HCT116 (cell line): ENCODE data around the gene RSAD1. TPM values are rescaled to one million over a fixed set of nuclear protein-coding genes. Genes with fewer than 3 reads are reported as not detected.

Experiments used
- ATAC-seq: fragments of 200-7000 bp; cut with Tn5 transposase; 2 replicates; pipeline ENCODE4 v1.9.1; 2020; ENCODE audit warnings: mild to moderate bottlenecking, moderate library complexity
- BruUV-seq: library from RNA; stranded (reverse); fragments of 400-500 nt; replicated peaks from 2 replicates; lab custom pipeline; 2021; lab: Mats Ljungman, UMichigan
- CTCF ChIA-PET: fragments of 300-600 bp; sonication (Branson Sonifier 250); formaldehyde crosslinking; loops from one replicate; lab custom pipeline; 2021; ENCODE audit warnings: antibody characterized with exemption; lab: Charles Lee
- POLR2A ChIA-PET: fragments of 300-600, 350-600 bp; sonication (Branson Sonifier 250); formaldehyde crosslinking; loops from one replicate; lab custom pipeline; 2021; ENCODE audit warnings: antibody characterized with exemption; lab: Charles Lee
- RAD21 ChIA-PET, 2 experiments: fragments of 300-600 bp; sonication (Branson Sonifier 250); formaldehyde crosslinking; loops; one replicate each; lab custom pipeline; 2023; ENCODE audit warnings: low total read pairs in 2 of 2; ENCODE audit not compliant: uncharacterized antibody in 2 of 2, unreplicated experiment in 2 of 2, low non-redundant PET in 1 of 2; lab: Charles Lee
- DNase-seq: peaks from one replicate; pipeline ENCODE4 v3.0.0-alpha.2; 2010; ENCODE audit warnings: low read depth, low spot score
- H2AFZ ChIP-seq: fragments of 200-600 bp; shearing (Covaris generic), sonication (generic); 2 replicates; pipeline ENCODE4 v1.6.1; 2017; ENCODE audit warnings: low read depth, mixed run types, mixed read lengths, antibody characterized with exemption, low read length; ENCODE audit not compliant: poor library complexity, severe bottlenecking
- H3K27ac ChIP-seq: 2 replicates; pipeline ENCODE4 v1.5.1; 2012; ENCODE audit warnings: low read depth, low read length
- H3K27me3 ChIP-seq: fragments of 200-600 bp; sonication (generic); 2 replicates; pipeline ENCODE4 v1.6.1; 2016; ENCODE audit warnings: mixed run types, low read length, mixed read lengths; ENCODE audit not compliant: insufficient read depth
- H3K36me3 ChIP-seq, 2 experiments: fragments of 200-500 bp in 1 of 2; fragments of 200-600 bp in 1 of 2; sonication (Bioruptor generic) in 1 of 2; sonication (generic) in 1 of 2; 2 replicates each; pipeline versions ENCODE4 v1.5.1 to v1.6.1; 2014 to 2016; ENCODE audit warnings: low read length in 2 of 2, inconsistent platforms in 1 of 2, mixed read lengths in 1 of 2, mixed run types in 1 of 2; ENCODE audit not compliant: insufficient read depth in 2 of 2, control insufficient read depth in 1 of 2
- H3K4me1 ChIP-seq, 2 experiments: fragments of 200-600 bp in 1 of 2; sonication (generic) in 1 of 2; 2 replicates each; pipeline versions ENCODE4 v1.5.1 to v1.6.1; 2012 to 2017; ENCODE audit warnings: low read length in 2 of 2, inconsistent platforms in 1 of 2, mild to moderate bottlenecking in 1 of 2, mixed read lengths in 1 of 2, mixed run types in 1 of 2, moderate library complexity in 1 of 2; ENCODE audit not compliant: insufficient read depth in 2 of 2, control insufficient read depth in 1 of 2
- H3K4me2 ChIP-seq: fragments of 200-600 bp; sonication (generic); 2 replicates; pipeline ENCODE4 v1.6.1; 2017; ENCODE audit warnings: mixed run types, low read length, mixed read lengths
- H3K4me3 ChIP-seq, 2 experiments: fragments of 200-600 bp in 1 of 2; sonication (generic) in 1 of 2; replicated peaks in 1 of 2; 2 replicates each; pipeline ENCODE4 v1.5.1; 2011 to 2016; ENCODE audit warnings: low read length in 2 of 2, control low read depth in 1 of 2, low read depth in 1 of 2, mild to moderate bottlenecking in 1 of 2, mixed read lengths in 1 of 2, mixed run types in 1 of 2
- H3K79me2 ChIP-seq: fragments of 200-600 bp; sonication (generic); 2 replicates; pipeline ENCODE4 v1.6.1; 2017; ENCODE audit warnings: mild to moderate bottlenecking, mixed run types, low read length, moderate library complexity, mixed read lengths; ENCODE audit not compliant: insufficient read depth
- H3K9ac ChIP-seq: fragments of 200-600 bp; sonication (generic); 2 replicates; pipeline ENCODE4 v1.6.1; 2016; ENCODE audit warnings: low read length, mixed read lengths
- H3K9me2 ChIP-seq: fragments of 200-600 bp; sonication (generic), shearing (Covaris generic); 2 replicates; pipeline ENCODE4 v1.6.1; 2017; ENCODE audit warnings: mixed run types, mild to moderate bottlenecking, moderate library complexity; ENCODE audit not compliant: insufficient read depth
- H3K9me3 ChIP-seq, 2 experiments: fragments of 200-500 bp in 1 of 2; fragments of 200-600 bp in 1 of 2; sonication (Bioruptor generic) in 1 of 2; sonication (generic) in 1 of 2; 2 replicates each; pipeline ENCODE4 v1.6.1; 2014 to 2017; ENCODE audit warnings: low read length in 2 of 2, mixed read lengths in 2 of 2, inconsistent platforms in 1 of 2, low read depth in 1 of 2, mild to moderate bottlenecking in 1 of 2, mixed run types in 1 of 2, moderate library complexity in 1 of 2; ENCODE audit not compliant: control insufficient read depth in 1 of 2, insufficient read depth in 1 of 2
- H4K20me1 ChIP-seq: fragments of 200-600 bp; sonication (generic), shearing (Covaris generic); 2 replicates; pipeline ENCODE4 v1.6.1; 2017; ENCODE audit warnings: mixed run types, mild to moderate bottlenecking, moderate library complexity; ENCODE audit not compliant: insufficient read depth
- CBX3 ChIP-seq: IDR thresholded peaks from 2 replicates; pipeline ENCODE4 v1.6.1; 2012; ENCODE audit warnings: low read depth
- CEBPB ChIP-seq: IDR thresholded peaks from 2 replicates; pipeline ENCODE4 v1.6.1; 2012; ENCODE audit warnings: low read depth
- CTCF ChIP-seq, 3 experiments: fragments of 200-600 bp in 1 of 3; sonication (generic) in 1 of 3; IDR thresholded peaks in 2 of 3; conservative IDR thresholded peaks in 1 of 3; 2 replicates each; pipeline ENCODE4 v1.5.1; 2012 to 2017; ENCODE audit warnings: low read depth in 2 of 3, low read length in 2 of 3, antibody characterized with exemption in 1 of 3, borderline replicate concordance in 1 of 3, control low read depth in 1 of 3, mild to moderate bottlenecking in 1 of 3, mixed read lengths in 1 of 3, mixed run types in 1 of 3, moderate library complexity in 1 of 3; ENCODE audit not compliant: insufficient read depth in 1 of 3
- EGR1 ChIP-seq: IDR thresholded peaks from 2 replicates; pipeline ENCODE4 v1.6.1; 2012; ENCODE audit warnings: low read depth
- ELF1 ChIP-seq: IDR thresholded peaks from 2 replicates; pipeline ENCODE4 v1.6.1; 2012; ENCODE audit warnings: low read depth, borderline replicate concordance
- EZH2 ChIP-seq: fragments of 200-600 bp; sonication (generic); IDR thresholded peaks from 2 replicates; pipeline ENCODE4 v1.6.1; 2017; ENCODE audit warnings: antibody characterized with exemption, mixed run types
- EZH2phosphoT487 ChIP-seq: fragments of 200-600 bp; IDR thresholded peaks from 2 replicates; pipeline ENCODE4 v1.6.1; 2018; ENCODE audit warnings: antibody characterized with exemption, borderline replicate concordance
- FOSL1 ChIP-seq: IDR thresholded peaks from 2 replicates; pipeline ENCODE4 v1.6.1; 2012; ENCODE audit warnings: low read depth
- JUND ChIP-seq: IDR thresholded peaks from 2 replicates; pipeline ENCODE4 v1.6.1; 2012
- MAX ChIP-seq: IDR thresholded peaks from 2 replicates; pipeline ENCODE4 v1.6.1; 2012
- POLR2A ChIP-seq: IDR thresholded peaks from 2 replicates; pipeline ENCODE4 v1.7.0; 2011; ENCODE audit warnings: borderline replicate concordance; ENCODE audit not compliant: insufficient read depth, insufficient read length; ENCODE audit errors: extremely low read depth
- POLR2AphosphoS5 ChIP-seq: IDR thresholded peaks from 2 replicates; pipeline ENCODE4 v1.6.1; 2011; ENCODE audit warnings: mild to moderate bottlenecking, low read depth, low read length, moderate library complexity
- RAD21 ChIP-seq: IDR thresholded peaks from 2 replicates; pipeline ENCODE4 v1.6.1; 2012; ENCODE audit warnings: low read depth, mild to moderate bottlenecking
- REST ChIP-seq: IDR thresholded peaks from 2 replicates; pipeline ENCODE4 v1.6.1; 2012; ENCODE audit warnings: low read depth
- SIN3A ChIP-seq: IDR thresholded peaks from 2 replicates; pipeline ENCODE4 v1.6.1; 2012; ENCODE audit warnings: low read depth
- SP1 ChIP-seq: IDR thresholded peaks from 2 replicates; pipeline ENCODE4 v1.6.1; 2012; ENCODE audit warnings: low read depth
- SRF ChIP-seq: IDR thresholded peaks from 2 replicates; pipeline ENCODE4 v1.6.1; 2012; ENCODE audit warnings: low read depth
- YY1 ChIP-seq: IDR thresholded peaks from 2 replicates; pipeline ENCODE4 v1.6.1; 2011; ENCODE audit warnings: low read length, low read depth, moderate library complexity, mild to moderate bottlenecking; ENCODE audit not compliant: insufficient replicate concordance; ENCODE audit errors: extremely low read depth
- ZNF274 ChIP-seq: fragments of 200-500 bp; sonication (Bioruptor generic); IDR thresholded peaks from 2 replicates; pipeline ENCODE4 v1.6.1; 2014; ENCODE audit warnings: mild to moderate bottlenecking, low read depth, low read length, inconsistent platforms
- intact Hi-C: fragments of 100-400 bp; cut with micrococcal nuclease; formaldehyde crosslinking; loops from 2 replicates; pipeline ENCODE4 v1.10.0; 2022
- total RNA-seq: library from RNA; stranded (reverse); gene quantifications from one replicate; pipeline ENCODE4 v1.2.1, GENCODE V29; 2021; ENCODE audit not compliant: unreplicated experiment

Gene RSAD1
- total RNA-seq, 1 experiment from 2014 or later = 82.7 TPM

DNA sequence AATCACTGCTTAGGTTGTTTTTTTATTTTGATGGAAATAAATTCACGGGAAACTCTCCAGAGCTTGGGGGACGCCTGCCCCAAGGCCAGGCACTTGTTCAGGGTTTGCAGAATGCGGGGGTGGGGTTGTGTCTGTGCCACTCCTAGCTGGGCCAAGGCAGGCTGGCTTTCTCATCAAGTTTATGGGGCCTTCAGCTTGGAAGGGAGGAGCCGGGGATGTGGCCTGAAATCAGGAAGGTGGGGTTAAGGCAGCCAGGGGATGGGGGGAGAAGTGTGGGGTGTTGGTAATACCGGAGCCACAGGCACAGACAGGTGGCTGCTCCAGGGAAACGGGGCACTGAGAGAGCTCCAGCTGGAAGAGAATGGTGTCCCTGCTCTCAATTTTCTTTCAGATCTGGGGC is 8.2 kb upstream of the RSAD1 start (continued):
- no peak for TF ChIP-seq SIN3A
- TF ChIP-seq CEBPB = no peak
- no peak for TF ChIP-seq JUND

GRCh38 chr17:50471009-50471905 is 7.4 kb upstream of the RSAD1 start:
- ChIA-PET RAD21 (no interaction called here), CTCF (no interaction called here), POLR2A (interaction anchor here (0.6 kb wide), 1 partner anchor 717 kb away, joined by 5 read pairs; no protein-coding TSS in a partner anchor)
- H3K27ac ChIP-seq = no peak overlapping the region
- intact Hi-C loops = no loop called here
- no peak overlapping the region for H3K4me2 ChIP-seq
- DNase-seq = no peak
- BruUV-seq = no TSS peak
- H2AFZ ChIP-seq = no peak overlapping the region
- no peak for TF ChIP-seq ZNF274
- no peak for TF ChIP-seq RAD21
- TF ChIP-seq EZH2phosphoT487 = no peak
- no peak for TF ChIP-seq CBX3
- TF ChIP-seq YY1 = no peak
- TF ChIP-seq CTCF (IDR thresholded peaks at IDR 0.05 in 2 of 3, conservative IDR thresholded peaks at IDR 0.05 in 1 of 3; ENCODE audit: borderline replicate concordance in 1 of 3, insufficient read depth in 1 of 3, low read depth in 2 of 3, low read length in 2 of 3) = no peak
- no peak for TF ChIP-seq MAX
- TF ChIP-seq REST = no peak
- no peak for TF ChIP-seq POLR2AphosphoS5
- TF ChIP-seq SP1 = no peak
- no peak for TF ChIP-seq SRF
- no peak for TF ChIP-seq ELF1
- TF ChIP-seq POLR2A = no peak
- TF ChIP-seq FOSL1 = no peak
- no peak for TF ChIP-seq EZH2
- no peak for TF ChIP-seq SIN3A
- no peak for TF ChIP-seq CEBPB
- TF ChIP-seq EGR1 = no peak
- ATAC-seq = no peak
- no peaks in the 10 kb centered on the region for H3K79me2 ChIP-seq
- peaks cover 4 to 10% of the 10 kb centered on the region in 2 experiments; a peak in 2 of 4 replicates for H3K4me1 ChIP-seq
- H3K4me3 ChIP-seq = no peak overlapping the region
- H3K36me3 ChIP-seq = no peaks in the 10 kb centered on the region
- no peaks in the 10 kb centered on the region for H3K9me2 ChIP-seq
- no peaks in the 10 kb centered on the region for H3K27me3 ChIP-seq
- no peaks in the 10 kb centered on the region for H4K20me1 ChIP-seq
- H3K9ac ChIP-seq = no peak overlapping the region
- H3K9me3 ChIP-seq = no peaks in the 10 kb centered on the region
